OCI-LY7 (cell line): Measurements from ENCODE around the gene B3GALT5. TPM values are rescaled to one million over a fixed set of nuclear protein-coding genes. Genes with fewer than 3 reads are reported as not detected.

Source experiments
- BruUV-seq: library from RNA; stranded (reverse); fragments of 400-500 nt; replicated peaks from 2 replicates; lab custom pipeline; 2021; lab: Mats Ljungman, UMichigan
- CTCF ChIA-PET: fragments of 300-600 bp; sonication (Branson Sonifier 250); formaldehyde crosslinking; loops from one replicate; lab custom pipeline; 2022; ENCODE audit warnings: antibody characterized with exemption; ENCODE audit not compliant: unreplicated experiment; lab: Charles Lee
- POLR2A ChIA-PET: fragments of 300-600 bp; sonication (Branson Sonifier 250); formaldehyde crosslinking; loops from one replicate; lab custom pipeline; 2022; ENCODE audit warnings: antibody characterized with exemption; lab: Charles Lee
- DNase-seq: peaks from one replicate; pipeline ENCODE4 v3.0.0-alpha.2; 2015; ENCODE audit warnings: low spot score
- H2AFZ ChIP-seq: fragments of 200-600 bp; sonication (generic), shearing (Covaris generic); 2 replicates; pipeline ENCODE4 v1.6.1; 2014; ENCODE audit warnings: mild to moderate bottlenecking, antibody characterized with exemption, low read length, moderate library complexity
- H3K27ac ChIP-seq: fragments of 200-600 bp; sonication (generic); 2 replicates; pipeline ENCODE4 v1.5.1; 2014; ENCODE audit warnings: mixed run types, low read depth, mild to moderate bottlenecking, moderate library complexity, low read length, inconsistent platforms; ENCODE audit not compliant: poor library complexity, severe bottlenecking
- H3K36me3 ChIP-seq: fragments of 200-600 bp; sonication (generic); 2 replicates; pipeline ENCODE4 v1.6.1; 2014; ENCODE audit warnings: mild to moderate bottlenecking, antibody characterized with exemption, low read length, moderate library complexity, mixed read lengths; ENCODE audit not compliant: insufficient read depth
- H3K4me1 ChIP-seq: fragments of 200-600 bp; sonication (generic); 2 replicates; pipeline ENCODE4 v1.5.1; 2014; ENCODE audit warnings: mild to moderate bottlenecking, low read length; ENCODE audit not compliant: insufficient read depth, poor library complexity, severe bottlenecking
- H3K4me2 ChIP-seq: fragments of 200-600 bp; sonication (generic); 2 replicates; pipeline ENCODE4 v1.6.1; 2014; ENCODE audit warnings: mild to moderate bottlenecking, low read length
- H3K4me3 ChIP-seq: fragments of 200-600 bp; sonication (generic); 2 replicates; pipeline ENCODE4 v1.5.1; 2014; ENCODE audit warnings: mild to moderate bottlenecking, low read depth, low read length; ENCODE audit not compliant: poor library complexity, severe bottlenecking
- H3K79me2 ChIP-seq: fragments of 200-600 bp; sonication (generic); 2 replicates; pipeline ENCODE4 v1.6.1; 2016; ENCODE audit warnings: low read depth, mild to moderate bottlenecking, low read length, moderate library complexity, mixed read lengths; ENCODE audit not compliant: insufficient read depth
- H3K9me2 ChIP-seq: fragments of 200-600 bp; sonication (generic); 2 replicates; pipeline ENCODE4 v1.6.1; 2016; ENCODE audit warnings: mild to moderate bottlenecking, low read length, mixed read lengths; ENCODE audit not compliant: insufficient read depth
- H3K9me3 ChIP-seq: fragments of 200-600 bp; sonication (generic); 2 replicates; pipeline ENCODE4 v1.6.1; 2014; ENCODE audit warnings: mild to moderate bottlenecking, mixed run types, low read length, mixed read lengths
- H4K20me1 ChIP-seq: fragments of 200-600 bp; sonication (generic); 2 replicates; pipeline ENCODE4 v1.6.1; 2014; ENCODE audit warnings: mild to moderate bottlenecking, antibody characterized with exemption, low read length, moderate library complexity, mixed read lengths; ENCODE audit not compliant: insufficient read depth
- EZH2phosphoT487 ChIP-seq: fragments of 200-600 bp; sonication (generic); IDR thresholded peaks from 2 replicates; pipeline ENCODE4 v1.6.1; 2018; ENCODE audit warnings: low read depth, borderline replicate concordance, mild to moderate bottlenecking, mixed run types, antibody characterized with exemption, low read length, moderate library complexity, mixed read lengths
- intact Hi-C: fragments of 100-400 bp; cut with micrococcal nuclease; formaldehyde crosslinking; loops from one replicate; pipeline ENCODE4 v1.10.0; 2022; ENCODE audit not compliant: unreplicated experiment
- total RNA-seq, 2 experiments: library from RNA; depleted of rRNA in 1 of 2; stranded (reverse); fragments of >200 nt in 1 of 2; shearing (Covaris generic) in 1 of 2; gene quantifications; 2 replicates each; pipeline ENCODE4 v1.2.3, GENCODE V29; 2014 to 2022
- TF ChIP-seq, protein P1 (sequence below): fragments of 200-600 bp; sonication (generic); conservative IDR thresholded peaks from 2 replicates; pipeline ENCODE4 v1.5.1; 2014; ENCODE audit warnings: mild to moderate bottlenecking, antibody characterized with exemption, low read length, moderate library complexity, mixed read lengths

Gene B3GALT5
- total RNA-seq, 2 experiments from 2014 or later: not detected

DNA sequence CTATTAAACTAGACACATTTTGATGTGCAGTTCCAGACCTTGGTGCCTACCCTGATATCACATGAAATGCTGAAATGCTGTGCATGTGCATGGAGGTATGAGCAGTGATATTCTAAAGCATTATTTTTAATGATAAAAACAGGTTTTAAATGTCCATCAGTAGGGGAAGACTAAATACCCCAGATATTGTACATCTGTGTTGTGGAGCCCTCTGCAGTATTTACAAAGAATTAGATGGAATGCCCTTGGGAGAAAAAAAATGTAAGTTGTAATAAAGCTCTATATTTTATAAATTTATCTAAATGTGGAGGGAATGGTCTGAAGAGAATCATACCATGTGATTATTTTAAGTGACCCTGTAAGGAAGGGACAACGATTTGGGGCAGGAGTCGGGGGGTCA, 93.1 kb downstream of the B3GALT5 start:
- H2AFZ ChIP-seq: no peak overlapping the region
- no peaks in the 10 kb centered on the region for H3K4me1 ChIP-seq
- H3K36me3 ChIP-seq: no peaks in the 10 kb centered on the region
- intact Hi-C loops: no loop called here
- H3K4me3 ChIP-seq: no peak overlapping the region
- H3K4me2 ChIP-seq: no peak overlapping the region
- no peak for DNase-seq
- H3K9me3 ChIP-seq: no peaks in the 10 kb centered on the region
- H4K20me1 ChIP-seq: no peaks in the 10 kb centered on the region
- no TSS peak for BruUV-seq
- H3K27ac ChIP-seq: no peak overlapping the region
- no peaks in the 10 kb centered on the region for H3K79me2 ChIP-seq
- TF ChIP-seq, protein P1, sequence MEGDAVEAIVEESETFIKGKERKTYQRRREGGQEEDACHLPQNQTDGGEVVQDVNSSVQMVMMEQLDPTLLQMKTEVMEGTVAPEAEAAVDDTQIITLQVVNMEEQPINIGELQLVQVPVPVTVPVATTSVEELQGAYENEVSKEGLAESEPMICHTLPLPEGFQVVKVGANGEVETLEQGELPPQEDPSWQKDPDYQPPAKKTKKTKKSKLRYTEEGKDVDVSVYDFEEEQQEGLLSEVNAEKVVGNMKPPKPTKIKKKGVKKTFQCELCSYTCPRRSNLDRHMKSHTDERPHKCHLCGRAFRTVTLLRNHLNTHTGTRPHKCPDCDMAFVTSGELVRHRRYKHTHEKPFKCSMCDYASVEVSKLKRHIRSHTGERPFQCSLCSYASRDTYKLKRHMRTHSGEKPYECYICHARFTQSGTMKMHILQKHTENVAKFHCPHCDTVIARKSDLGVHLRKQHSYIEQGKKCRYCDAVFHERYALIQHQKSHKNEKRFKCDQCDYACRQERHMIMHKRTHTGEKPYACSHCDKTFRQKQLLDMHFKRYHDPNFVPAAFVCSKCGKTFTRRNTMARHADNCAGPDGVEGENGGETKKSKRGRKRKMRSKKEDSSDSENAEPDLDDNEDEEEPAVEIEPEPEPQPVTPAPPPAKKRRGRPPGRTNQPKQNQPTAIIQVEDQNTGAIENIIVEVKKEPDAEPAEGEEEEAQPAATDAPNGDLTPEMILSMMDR: no peak
- TF ChIP-seq EZH2phosphoT487: no peak
- CTCF ChIA-PET: no interaction called here
- POLR2A ChIA-PET: no interaction called here
- no peaks in the 10 kb centered on the region for H3K9me2 ChIP-seq

DNA sequence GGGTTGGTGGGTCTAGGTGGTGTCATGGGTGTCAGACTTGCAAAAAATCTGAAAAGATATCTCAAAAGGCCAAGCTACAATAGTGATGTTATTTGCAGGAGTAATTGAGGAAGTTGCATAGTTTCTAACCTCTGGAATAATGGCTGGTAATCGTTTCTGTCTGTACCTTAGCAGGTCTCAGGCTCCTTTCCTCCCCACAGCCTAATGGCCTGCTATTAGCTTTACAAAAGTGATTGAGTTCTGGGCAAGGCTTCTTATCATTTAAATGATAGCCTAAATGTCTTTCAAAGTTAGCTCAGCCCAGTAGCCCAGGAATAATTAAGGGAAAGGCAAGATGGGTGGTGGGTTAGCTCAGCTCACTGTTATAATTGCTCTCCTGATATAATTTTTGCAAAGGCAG, 94.6 kb downstream of the B3GALT5 start:
- ChIA-PET POLR2A (interaction anchor here (0.7 kb wide), 1 partner anchor 78 kb away, joined by 3 read pairs; no protein-coding TSS in a partner anchor), CTCF (no interaction called here)
- H3K9me2 ChIP-seq: no peaks in the 10 kb centered on the region
- intact Hi-C loops: no loop called here
- no peaks in the 10 kb centered on the region for H3K9me3 ChIP-seq
- no TSS peak for BruUV-seq
- no peaks in the 10 kb centered on the region for H4K20me1 ChIP-seq
- H3K4me2 ChIP-seq: no peak overlapping the region
- TF ChIP-seq EZH2phosphoT487: no peak
- TF ChIP-seq, protein P1: no peak
- no peak overlapping the region for H3K27ac ChIP-seq
- no peak overlapping the region for H2AFZ ChIP-seq
- no peaks in the 10 kb centered on the region for H3K36me3 ChIP-seq
- H3K79me2 ChIP-seq: no peaks in the 10 kb centered on the region
- no peak overlapping the region for H3K4me3 ChIP-seq
- H3K4me1 ChIP-seq: no peaks in the 10 kb centered on the region
- DNase-seq: no peak

DNA sequence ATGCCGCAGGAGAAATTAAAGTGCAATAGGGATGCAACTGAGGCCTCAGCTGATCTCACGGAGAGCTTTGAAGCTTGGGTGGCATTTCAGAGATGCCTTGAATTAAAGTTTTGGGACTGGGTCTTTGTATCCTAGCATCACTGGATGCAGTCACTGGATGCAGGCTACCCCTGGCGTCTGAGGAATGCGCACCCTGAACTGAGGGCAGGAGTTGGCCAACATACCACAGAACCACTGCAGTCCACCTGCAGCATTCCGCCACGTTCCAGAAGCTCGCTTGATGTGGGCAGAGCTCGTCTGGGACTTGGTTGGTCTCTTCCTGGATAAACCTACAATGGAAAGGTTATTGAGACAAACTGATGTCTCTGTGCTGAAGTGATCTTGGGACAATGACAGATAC, 98.1 kb downstream of the B3GALT5 start:
- H3K79me2 ChIP-seq: no peaks in the 10 kb centered on the region
- no peak for TF ChIP-seq EZH2phosphoT487
- TF ChIP-seq, protein P1: no peak
- H2AFZ ChIP-seq: no peak overlapping the region
- H3K4me1 ChIP-seq: no peaks in the 10 kb centered on the region
- CTCF ChIA-PET: no interaction called here
- no peaks in the 10 kb centered on the region for H3K9me2 ChIP-seq
- no peaks in the 10 kb centered on the region for H4K20me1 ChIP-seq
- H3K27ac ChIP-seq: no peak overlapping the region
- no TSS peak for BruUV-seq
- no peak for DNase-seq
- H3K4me3 ChIP-seq: no peak overlapping the region
- intact Hi-C loops: no loop called here
- H3K36me3 ChIP-seq: no peaks in the 10 kb centered on the region
- no peak overlapping the region for H3K4me2 ChIP-seq
- H3K9me3 ChIP-seq: no peaks in the 10 kb centered on the region
- POLR2A ChIA-PET: interaction anchor here (1.0 kb wide), 1 partner anchor 188 kb away, joined by 3 read pairs; no protein-coding TSS in a partner anchor
